Testis (tissue), 2 donors: Measurements from ENCODE around the gene FHOD3.

Experiments
- CTCF ChIP-seq, 3 experiments: fragments of 450-650 bp in 2 of 3; fragments of 200-600 bp in 1 of 3; sonication (generic) in 1 of 3; IDR thresholded peaks; one replicate each; pipeline ENCODE4 v1.5.1; 2016 to 2019; ENCODE audit warnings: antibody characterized with exemption in 3 of 3, mild to moderate bottlenecking in 2 of 3, moderate library complexity in 1 of 3
- POLR2A ChIP-seq: fragments of 450-650 bp; IDR thresholded peaks from one replicate; pipeline ENCODE4 v1.6.1; 2017; ENCODE audit warnings: antibody characterized with exemption, mild to moderate bottlenecking, moderate library complexity

GRCh38 chr18:36792634-36793283 is 495.2 kb downstream of the FHOD3 start:
- TF ChIP-seq CTCF (IDR thresholded peaks at IDR 0.05), result no peak
- TF ChIP-seq POLR2A, result no peak
